Subcutaneous abdominal adipose tissue (tissue), 5 donors: ENCODE data around the gene PSMB1.
"Not testable (repeated sequence)": the region's sequence is repeated elsewhere in the genome, so short reads cannot be mapped to it uniquely, and the experiment has no call there.

Experiments used
- H3K27ac ChIP-seq: one replicate; pipeline ENCODE4 v1.7.0; 2013; ENCODE audit warnings: low read depth, mild to moderate bottlenecking, inconsistent platforms, low read length, moderate library complexity
- H3K27me3 ChIP-seq, 5 donors: one replicate each; pipeline ENCODE4 v1.7.0; 2013; ENCODE audit warnings: low read length in 5 of 5, inconsistent platforms in 1 of 5; ENCODE audit not compliant: control insufficient read depth in 5 of 5, insufficient read depth in 4 of 5
- H3K36me3 ChIP-seq, 5 donors: one replicate each; pipeline ENCODE4 v1.7.0; 2013; ENCODE audit warnings: low read length in 5 of 5; ENCODE audit not compliant: control insufficient read depth in 5 of 5, insufficient read depth in 5 of 5
- H3K4me1 ChIP-seq, 5 donors: one replicate each; pipeline ENCODE4 v1.7.0; 2013; ENCODE audit warnings: low read length in 5 of 5, mild to moderate bottlenecking in 3 of 5, moderate library complexity in 1 of 5; ENCODE audit not compliant: control insufficient read depth in 5 of 5, insufficient read depth in 5 of 5
- H3K4me3 ChIP-seq, 5 donors: one replicate each; pipeline ENCODE4 v1.7.0; 2013; ENCODE audit warnings: low read length in 5 of 5, low read depth in 1 of 5
- H3K9ac ChIP-seq, 5 donors: one replicate each; pipeline ENCODE4 v1.7.0; 2013; ENCODE audit warnings: low read length in 5 of 5, mild to moderate bottlenecking in 4 of 5, moderate library complexity in 3 of 5
- H3K9me3 ChIP-seq, 5 donors: one replicate each; pipeline ENCODE4 v1.7.0; 2013; ENCODE audit warnings: low read length in 5 of 5; ENCODE audit not compliant: control insufficient read depth in 5 of 5
- donor health status: healthy.
- donor health status: healthy.
- donor health status: healthy.
- donor health status: healthy.
- donor health status: healthy.

The PSMB1 gene

DNA sequence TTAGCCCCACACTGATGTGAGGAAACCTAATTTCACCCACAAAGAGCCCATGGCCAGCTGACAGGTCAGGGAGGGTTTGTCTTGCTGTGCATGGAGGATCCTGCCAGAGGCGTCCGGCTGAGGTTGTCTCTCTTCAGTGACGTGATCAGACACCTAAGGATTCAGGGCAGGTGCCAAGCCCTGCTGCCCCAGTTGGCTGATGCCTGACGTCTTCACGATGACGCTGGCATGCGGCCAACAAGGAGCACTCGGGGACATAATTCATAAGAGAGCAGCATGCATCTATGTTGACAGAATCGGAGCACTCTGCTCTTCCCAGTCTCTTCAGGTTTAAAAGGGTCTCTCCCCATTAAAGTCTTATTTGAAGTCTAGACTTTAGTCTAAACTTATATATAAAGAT lies 47.8 kb downstream of the PSMB1 start:
- peaks cover 0 to 32% (median 23%) of the 10 kb centered on the region in 5 donors for H3K9me3 ChIP-seq
- H3K9ac ChIP-seq, result no peak overlapping the region
- no peak overlapping the region for H3K4me3 ChIP-seq
- peaks cover 0 to 8% (median 6%) of the 10 kb centered on the region in 5 donors for H3K4me1 ChIP-seq
- H3K36me3 ChIP-seq, result no peaks in the 10 kb centered on the region
- no peak overlapping the region for H3K27ac ChIP-seq
- H3K27me3 ChIP-seq, result peaks cover 0 to 6% (median 0%) of the 10 kb centered on the region in 5 donors

DNA sequence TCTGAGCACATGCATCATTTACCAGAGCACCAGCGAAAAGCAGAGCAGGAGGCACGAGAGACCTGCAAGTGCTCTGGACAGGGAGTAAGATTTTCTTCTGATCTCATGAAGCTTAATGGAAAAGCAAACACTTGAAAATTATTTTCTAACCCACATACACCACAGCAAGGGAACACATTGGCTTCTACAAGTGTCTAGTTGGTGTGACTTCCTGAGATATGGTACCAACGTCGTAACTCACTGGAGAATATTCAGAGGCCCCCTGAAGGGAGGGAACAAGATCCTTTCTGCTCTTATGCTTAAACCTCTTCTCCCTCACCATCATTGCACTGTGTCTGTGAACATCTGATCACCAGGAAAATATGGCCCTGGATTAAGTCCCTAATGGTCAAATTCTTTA lies 48.6 kb downstream of the PSMB1 start:
- no peak overlapping the region for H3K4me3 ChIP-seq
- H3K4me1 ChIP-seq, result peaks cover 0 to 8% (median 6%) of the 10 kb centered on the region in 5 donors
- peaks cover 0 to 29% (median 23%) of the 10 kb centered on the region in 5 donors for H3K9me3 ChIP-seq
- no peaks in the 10 kb centered on the region for H3K36me3 ChIP-seq
- peaks cover 0 to 6% (median 0%) of the 10 kb centered on the region in 5 donors for H3K27me3 ChIP-seq
- H3K27ac ChIP-seq, result no peak overlapping the region
- no peak overlapping the region for H3K9ac ChIP-seq

DNA sequence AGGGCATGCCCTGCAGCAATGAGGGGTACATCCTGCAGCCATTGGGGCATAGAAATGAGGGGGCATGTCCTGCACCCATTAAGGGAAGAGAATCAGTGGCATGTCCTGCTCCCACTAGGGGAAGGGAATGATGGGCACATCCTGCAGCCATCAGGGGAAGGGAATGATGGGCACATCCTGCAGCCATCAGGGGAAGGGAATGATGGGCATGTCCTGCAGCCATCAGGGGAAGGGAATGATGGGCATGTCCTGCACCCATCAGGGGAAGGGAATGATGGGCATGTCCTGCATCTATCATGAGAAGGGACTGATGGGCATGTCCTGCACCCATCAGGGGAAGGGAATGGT lies 49.7 kb downstream of the PSMB1 start:
- no peak overlapping the region for H3K27ac ChIP-seq
- H3K4me3 ChIP-seq, result no peak overlapping the region
- no peaks in the 10 kb centered on the region for H3K36me3 ChIP-seq
- peaks cover 0 to 6% (median 0%) of the 10 kb centered on the region in 5 donors for H3K27me3 ChIP-seq
- H3K9ac ChIP-seq, result no peak overlapping the region
- H3K4me1 ChIP-seq, result peaks cover 0 to 8% (median 6%) of the 10 kb centered on the region in 5 donors
- peaks cover 0 to 29% (median 23%) of the 10 kb centered on the region in 5 donors for H3K9me3 ChIP-seq

DNA sequence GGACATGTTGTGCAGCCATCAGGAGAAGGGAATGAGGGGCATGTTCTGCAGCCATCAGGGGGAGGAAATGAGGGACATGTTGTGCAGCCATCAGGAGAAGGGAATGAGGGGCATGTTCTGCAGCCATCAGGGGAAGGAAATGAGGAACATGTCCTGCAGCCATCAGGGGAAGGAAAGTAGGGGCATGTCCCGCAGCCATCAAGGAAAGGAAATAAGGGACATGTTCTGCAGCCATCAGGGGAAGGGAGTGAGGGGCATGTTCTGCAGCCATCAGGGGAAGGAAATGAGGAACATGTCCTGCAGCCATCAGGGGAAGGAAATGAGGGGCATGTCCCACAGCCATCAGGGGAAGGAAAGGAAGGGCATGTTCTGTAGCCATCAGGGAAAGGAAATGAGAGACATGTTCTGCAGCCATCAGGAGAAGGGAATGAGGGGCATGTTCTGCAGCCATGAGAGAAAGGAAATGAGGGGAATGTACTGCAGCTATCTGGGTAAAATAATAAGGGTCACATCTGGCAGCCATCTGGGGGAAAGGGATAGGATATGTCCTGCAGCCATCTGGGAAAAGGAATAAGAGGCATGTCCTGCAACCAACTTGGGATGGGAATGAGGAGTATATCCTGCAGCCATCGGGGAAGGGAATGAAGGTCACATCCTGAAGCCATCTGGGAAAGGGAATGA lies 50.2 kb downstream of the PSMB1 start:
- not testable (repeated sequence) for H3K9ac ChIP-seq, H3K27ac ChIP-seq, H3K4me3 ChIP-seq, H3K36me3 ChIP-seq, H3K4me1 ChIP-seq, H3K27me3 ChIP-seq
- H3K9me3 ChIP-seq, result peaks cover 0 to 29% (median 23%) of the 10 kb centered on the region in 5 donors

DNA sequence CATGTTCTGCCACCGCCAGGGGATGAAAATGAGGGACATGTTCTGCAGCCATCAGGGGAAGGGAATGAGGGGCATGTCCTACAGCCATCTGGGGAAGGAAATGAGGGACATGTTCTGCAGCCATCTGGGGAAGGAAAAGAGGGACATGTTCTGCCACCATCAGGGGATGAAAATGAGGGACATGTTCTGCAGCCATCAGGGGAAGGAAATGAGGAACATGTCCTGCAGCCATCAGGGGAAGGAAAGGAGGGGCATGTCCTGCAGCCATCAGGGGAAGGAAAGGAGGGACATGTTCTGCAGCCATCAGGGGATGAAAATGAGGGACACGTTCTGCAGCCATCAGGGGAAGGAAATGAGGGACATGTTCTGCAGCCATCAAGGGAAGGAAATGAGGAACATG lies 50.8 kb downstream of the PSMB1 start:
- not testable (repeated sequence) for H3K9ac ChIP-seq, H3K27ac ChIP-seq, H3K4me1 ChIP-seq, H3K36me3 ChIP-seq, H3K27me3 ChIP-seq, H3K4me3 ChIP-seq
- H3K9me3 ChIP-seq, result peaks cover 0 to 29% (median 23%) of the 10 kb centered on the region in 5 donors

DNA sequence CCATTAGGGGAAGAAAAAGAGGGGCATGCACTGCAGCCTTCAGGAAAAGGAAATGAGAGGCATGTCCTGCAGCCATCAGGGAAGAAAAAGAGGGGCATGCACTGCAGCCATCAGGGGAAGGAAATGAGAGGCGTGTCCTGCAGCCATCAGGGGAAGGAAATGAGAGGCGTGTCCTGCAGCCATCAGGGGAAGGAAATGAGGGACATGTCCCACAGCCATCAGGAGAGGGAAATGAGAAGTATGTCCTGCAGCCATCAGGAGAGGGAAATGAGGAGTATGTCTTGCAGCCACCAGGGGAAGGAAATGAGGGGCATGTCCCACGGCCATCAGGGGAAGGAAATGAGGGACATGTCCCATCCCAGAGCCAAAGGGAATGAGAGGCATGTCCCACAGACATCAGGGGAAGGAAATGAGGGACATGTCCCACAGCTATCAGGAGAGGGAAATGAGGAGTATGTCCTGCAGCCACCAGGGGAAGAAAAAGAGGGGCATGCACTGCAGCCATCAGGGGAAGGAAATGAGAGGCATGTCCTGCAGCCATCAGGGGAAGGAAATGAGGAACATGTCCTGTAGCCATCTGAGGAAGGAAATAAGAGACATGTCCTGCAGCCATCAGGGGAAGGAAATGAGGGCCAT lies 52.0 kb downstream of the PSMB1 start:
- peaks cover 0 to 6% (median 0%) of the 10 kb centered on the region in 5 donors for H3K27me3 ChIP-seq

DNA sequence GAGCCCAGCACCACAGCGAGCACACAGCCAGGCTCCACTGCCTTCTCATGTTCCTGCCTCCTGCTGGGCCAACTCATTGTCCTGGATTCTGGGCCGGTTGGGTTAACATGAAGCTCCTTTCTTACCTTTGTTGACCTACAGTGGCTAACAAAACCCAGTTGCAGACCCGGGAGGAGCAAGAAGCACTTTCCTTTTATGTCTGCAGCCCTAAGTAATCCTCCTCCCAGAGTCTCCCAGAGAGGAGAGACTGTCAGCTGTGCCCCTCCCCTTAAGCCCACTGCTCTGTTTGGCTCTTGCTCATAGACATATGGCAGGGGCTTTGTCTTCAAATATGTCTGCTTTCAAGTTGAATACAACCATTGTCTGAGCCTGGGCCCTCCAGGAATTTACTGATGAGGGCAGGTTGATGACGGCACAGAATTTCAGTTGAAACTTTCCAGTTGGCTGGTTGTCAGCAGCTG lies 55.2 kb downstream of the PSMB1 start:
- no peak overlapping the region for H3K9ac ChIP-seq
- no peak overlapping the region for H3K27ac ChIP-seq
- peaks cover 0 to 6% (median 0%) of the 10 kb centered on the region in 5 donors for H3K27me3 ChIP-seq
- peaks cover 0 to 22% (median 16%) of the 10 kb centered on the region in 5 donors for H3K9me3 ChIP-seq
- no peaks in the 10 kb centered on the region for H3K4me1 ChIP-seq
- H3K4me3 ChIP-seq, result no peak overlapping the region
- no peaks in the 10 kb centered on the region for H3K36me3 ChIP-seq

More for the DNA sequence above, 52.0 kb downstream of the PSMB1 start:
- H3K4me3 ChIP-seq, result no peak overlapping the region
- peaks cover 0 to 8% (median 6%) of the 10 kb centered on the region in 5 donors for H3K4me1 ChIP-seq
- no peaks in the 10 kb centered on the region for H3K36me3 ChIP-seq
- no peak overlapping the region for H3K27ac ChIP-seq
- H3K9ac ChIP-seq, result no peak overlapping the region
- peaks cover 0 to 29% (median 23%) of the 10 kb centered on the region in 5 donors for H3K9me3 ChIP-seq

DNA sequence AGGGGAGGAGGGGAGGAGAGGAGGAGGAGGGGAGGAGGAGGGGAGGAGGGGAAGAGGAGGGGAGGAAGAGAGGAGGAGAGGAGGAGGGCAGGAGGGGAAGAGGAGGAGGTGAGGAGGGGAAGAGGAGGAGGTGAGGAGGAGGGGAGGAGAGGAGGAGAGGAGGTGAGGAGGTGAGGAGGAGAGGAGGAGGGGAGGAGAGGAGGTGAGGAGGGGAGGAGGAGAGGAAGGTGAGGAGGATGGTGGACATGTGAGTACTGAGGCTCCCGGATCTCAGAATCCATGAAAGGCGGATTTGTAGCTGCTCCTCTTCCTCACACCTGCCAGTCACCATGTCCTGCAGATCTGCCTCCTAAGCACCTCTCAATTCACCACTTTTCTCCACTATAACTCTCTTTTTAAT lies 59.8 kb downstream of the PSMB1 start:
- H3K27ac ChIP-seq, result no peak overlapping the region
- H3K27me3 ChIP-seq, result peaks cover 0 to 2% (median 0%) of the 10 kb centered on the region in 5 donors

DNA sequence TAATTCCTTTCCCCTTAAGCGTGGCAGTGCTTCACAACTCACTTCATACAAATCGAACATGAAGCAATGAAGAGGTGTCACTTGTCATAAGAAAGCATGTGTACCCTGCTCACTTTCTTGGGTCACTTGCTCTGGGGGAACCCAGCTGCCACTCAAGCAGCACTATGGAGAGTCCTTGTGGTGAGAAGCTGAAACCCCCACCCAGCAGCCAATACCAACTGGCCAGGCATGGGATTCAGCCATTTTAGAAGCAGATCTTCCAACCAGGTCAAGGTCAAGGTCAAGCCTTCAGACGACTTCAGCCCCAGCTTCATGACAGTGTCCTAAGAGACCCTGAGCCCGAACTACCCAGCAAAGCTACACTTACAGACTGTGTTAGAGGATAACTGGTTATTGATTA lies 62.8 kb downstream of the PSMB1 start:
- H3K9ac ChIP-seq, result no peak overlapping the region
- H3K9me3 ChIP-seq, result no peaks in the 10 kb centered on the region
- H3K4me3 ChIP-seq, result no peak overlapping the region
- H3K27me3 ChIP-seq, result peaks cover 0 to 3% (median 0%) of the 10 kb centered on the region in 5 donors
- no peaks in the 10 kb centered on the region for H3K36me3 ChIP-seq
- peaks cover 0 to 5% (median 0%) of the 10 kb centered on the region in 5 donors for H3K4me1 ChIP-seq
- no peak overlapping the region for H3K27ac ChIP-seq

More for the DNA sequence above, 59.8 kb downstream of the PSMB1 start:
- Histone ChIP-seq H3K9me3 (no peaks in the 10 kb centered on the region), H3K4me3 (no peak overlapping the region), H3K4me1 (peaks cover 0 to 5% (median 0%) of the 10 kb centered on the region in 5 donors), H3K36me3 (no peaks in the 10 kb centered on the region), H3K9ac (no peak overlapping the region)

DNA sequence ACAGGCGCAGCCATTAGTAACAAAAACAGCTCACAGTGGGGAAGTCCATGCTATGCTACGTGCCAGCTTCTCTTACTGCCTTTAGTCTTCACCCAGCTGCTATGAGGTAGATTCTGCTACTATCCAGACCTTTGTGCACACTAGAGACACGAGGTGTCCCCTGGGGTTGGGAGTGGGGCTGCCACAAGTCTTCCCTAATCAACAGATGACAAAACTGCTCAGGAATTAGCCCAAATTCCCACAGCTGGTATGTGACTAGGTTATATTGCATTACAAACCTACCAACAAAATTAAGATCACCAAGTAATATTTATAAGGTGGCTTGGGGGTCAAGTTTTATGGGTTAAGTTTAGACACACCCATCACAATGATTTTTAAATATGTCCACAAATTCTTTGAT lies 63.3 kb downstream of the PSMB1 start:
- Histone ChIP-seq H3K9ac (no peak overlapping the region), H3K4me1 (peaks cover 0 to 5% (median 0%) of the 10 kb centered on the region in 5 donors), H3K36me3 (no peaks in the 10 kb centered on the region)

More for the DNA sequence above, 63.3 kb downstream of the PSMB1 start:
- H3K9me3 ChIP-seq, result no peaks in the 10 kb centered on the region
- H3K4me3 ChIP-seq, result no peak overlapping the region
- H3K27ac ChIP-seq, result no peak overlapping the region
- peaks cover 0 to 5% (median 0%) of the 10 kb centered on the region in 5 donors for H3K27me3 ChIP-seq
